Peyer's patch (tissue), 4 donors: ENCODE measurements around the gene OLIG3.

Experiments
- CTCF ChIP-seq, 6 experiments: fragments of 450-650 bp in 4 of 6; fragments of 200-600 bp in 2 of 6; sonication (generic) in 1 of 6; IDR thresholded peaks; one replicate each; pipeline ENCODE4 v1.5.1; 2017 to 2019; ENCODE audit warnings: antibody characterized with exemption in 6 of 6, mild to moderate bottlenecking in 3 of 6, moderate library complexity in 1 of 6
- POLR2A ChIP-seq, 2 donors: fragments of 450-650 bp; IDR thresholded peaks; one replicate each; pipeline ENCODE4 v1.5.1; 2017; ENCODE audit warnings: antibody characterized with exemption in 2 of 2, mild to moderate bottlenecking in 2 of 2, moderate library complexity in 2 of 2

GRCh38 chr6:137465378-137466009 lies 28.7 kb downstream of the OLIG3 start:
- TF ChIP-seq CTCF (IDR thresholded peaks at IDR 0.05) (no peak), POLR2A (IDR thresholded peaks at IDR 0.05) (no peak)
